ENCODE measurements around the gene MSRB3.

GRCh38 chr12:65280306-65280705 is 1.8 kb downstream of the MSRB3 start:
- TF ChIP-seq POLR2A (IDR thresholded peaks at IDR 0.05): no peak
- no peak for TF ChIP-seq CTCF (IDR thresholded peaks at IDR 0.05)
- no peak for TF ChIP-seq POLR2AphosphoS5 (IDR thresholded peaks at IDR 0.05)
